ENCODE data around the gene RNF208.

RNF208 gene

GRCh38 chr9:137189297-137190295 is 32.4 kb downstream of the RNF208 start:
- DNase-seq: no peak

GRCh38 chr9:137188490-137189296 is 33.3 kb downstream of the RNF208 start, which contains the start of the genes ANAPC2 and SSNA1:
TSS of gene ANAPC2 (minus strand) at chr9:137188560. CDS start at chr9:137188532, 28 bp downstream.
TSS of gene SSNA1 (plus strand) at chr9:137188676. CDS start at chr9:137188727, 51 bp downstream.
- DNase-seq: peak; percentile 67 to 69

DNA sequence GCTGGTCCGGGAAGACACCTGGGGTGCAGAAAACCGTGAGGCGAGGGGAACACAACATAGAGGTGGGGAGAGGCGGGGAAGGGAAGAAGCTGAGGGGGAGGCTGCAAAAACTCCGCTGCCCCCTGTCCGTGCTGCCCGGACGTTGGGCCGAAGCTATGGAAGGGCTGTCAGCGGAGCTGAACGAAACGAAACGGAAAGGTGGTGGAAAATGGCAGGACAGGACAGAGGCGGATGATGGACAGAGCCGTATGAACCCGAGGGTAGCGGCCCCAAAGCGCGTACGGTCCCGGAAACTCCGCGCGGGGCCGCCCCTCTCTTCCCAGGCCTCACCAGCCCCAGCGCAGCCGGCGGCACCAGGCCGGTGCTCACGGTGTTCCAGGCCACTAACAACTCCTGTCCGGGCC is 34.0 kb downstream of the RNF208 start:
- DNase-seq: no peak

GRCh38 chr9:137187386-137187785 is 34.7 kb downstream of the RNF208 start:
- DNase-seq: no peak

DNA sequence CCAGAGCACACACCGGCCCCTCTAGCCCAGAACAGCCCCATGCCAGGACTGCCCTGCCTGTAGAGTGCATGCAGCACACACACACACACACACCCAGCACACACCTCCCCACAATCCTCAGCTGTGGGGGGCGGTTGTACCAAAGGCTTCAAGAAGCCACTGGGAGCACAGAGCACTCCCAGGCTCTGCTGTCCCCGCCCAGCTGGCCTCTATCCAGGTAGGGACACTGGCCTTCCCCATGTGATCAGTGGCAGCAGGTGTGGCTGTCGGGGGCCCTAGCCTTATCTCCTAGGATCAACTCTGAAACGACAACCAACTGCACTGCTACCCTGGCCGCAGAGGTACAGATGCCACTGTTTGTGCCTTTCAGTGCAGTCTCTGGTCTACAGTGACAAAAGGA is 35.7 kb downstream of the RNF208 start:
- no peak for DNase-seq

GRCh38 chr9:137185921-137186320 is 36.1 kb downstream of the RNF208 start:
- DNase-seq: no peak

GRCh38 chr9:137184881-137185660 is 37.0 kb downstream of the RNF208 start:
- DNase-seq: no peak

- DNase-seq: no peak
Measured at GRCh38 chr9:137183980-137184595, 38.0 kb downstream of the RNF208 start.

DNA sequence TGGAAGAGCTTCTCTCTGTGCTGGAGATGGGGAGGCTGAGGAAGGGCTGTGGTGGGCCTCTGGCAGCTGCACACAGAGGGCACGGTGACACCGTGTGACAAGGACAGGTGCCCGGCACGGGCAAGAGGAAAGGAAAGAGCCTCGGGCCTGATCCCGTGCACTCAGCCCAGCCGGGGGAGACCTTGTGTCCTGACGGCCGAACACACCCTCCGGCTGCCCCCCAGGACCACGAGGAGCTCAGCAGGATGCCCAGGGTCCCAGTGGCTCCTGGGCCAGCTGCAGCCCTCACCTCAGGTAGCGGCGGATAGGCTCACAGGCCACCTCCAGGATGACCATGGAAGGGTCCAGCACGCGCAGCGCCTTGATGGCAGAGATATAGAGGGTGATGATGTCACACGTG is 39.2 kb downstream of the RNF208 start:
- DNase-seq: no peak

GRCh38 chr9:137181680-137182079 is 40.4 kb downstream of the RNF208 start:
- no peak for DNase-seq

- no peak for DNase-seq
Measured at GRCh38 chr9:137180491-137180890, 41.5 kb downstream of the RNF208 start.

DNA sequence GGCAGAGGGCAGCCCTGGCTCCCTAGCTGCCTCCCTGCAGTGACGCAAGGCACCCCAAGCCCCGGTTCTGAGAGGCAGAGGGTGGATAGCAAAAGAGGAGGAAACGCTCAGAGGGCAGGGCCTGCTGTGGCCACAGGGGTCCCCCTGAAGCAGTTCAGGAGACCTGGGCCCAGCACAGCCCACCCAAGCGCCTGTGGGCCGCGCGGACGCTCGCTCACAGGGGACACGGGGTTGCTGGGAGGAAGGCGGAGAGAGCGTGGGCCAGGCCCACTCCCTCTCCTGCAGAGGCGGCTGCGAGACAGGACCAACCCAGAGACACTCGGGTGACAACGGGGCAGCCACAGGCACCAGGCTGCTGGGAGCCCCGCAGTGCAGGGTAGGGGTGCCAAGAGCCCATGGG is 42.3 kb downstream of the RNF208 start:
- no peak for DNase-seq

- DNase-seq: no peak
Measured at GRCh38 chr9:137178939-137179630, 43.0 kb downstream of the RNF208 start.

DNA sequence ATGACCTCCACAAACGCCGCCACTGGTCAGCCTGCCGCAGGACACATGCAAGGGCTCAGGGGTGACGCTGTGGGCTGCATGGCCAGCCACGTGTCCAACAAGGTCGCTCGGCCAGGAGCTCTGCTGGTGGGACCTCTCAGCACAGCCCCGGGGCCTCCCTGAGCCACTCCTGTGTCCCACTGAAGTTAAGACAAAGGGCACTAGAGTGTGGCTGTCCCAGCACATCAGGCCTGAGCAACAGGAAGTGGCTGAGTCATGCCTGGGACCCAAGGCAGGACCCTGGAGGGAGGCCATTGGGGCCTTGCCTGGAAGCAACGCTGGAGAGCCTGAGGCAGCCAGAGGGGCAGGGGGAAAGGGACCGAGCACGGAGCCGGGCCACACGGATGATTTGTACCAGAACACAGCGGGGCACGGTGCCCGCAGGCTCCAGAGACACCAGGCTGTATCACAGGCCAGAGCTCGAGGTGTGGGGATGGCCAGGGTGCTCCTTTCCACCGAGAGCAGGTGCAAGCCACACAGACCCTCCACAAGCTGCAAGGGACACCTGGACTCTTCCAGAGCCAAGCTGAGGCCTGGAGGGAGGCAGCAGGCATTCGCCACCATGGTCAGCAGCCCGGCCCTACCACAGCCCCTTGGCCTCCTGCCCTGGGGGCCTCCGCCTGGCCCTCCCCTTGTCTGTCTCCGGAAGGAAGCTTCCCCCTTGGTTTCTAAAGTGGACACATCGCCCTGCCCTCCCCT is 43.7 kb downstream of the RNF208 start:
- DNase-seq: no peak

- peak in 1 of 2 experiments; percentile 9 for DNase-seq
Measured at GRCh38 chr9:137176302-137177182, 45.5 kb downstream of the RNF208 start.

- no peak for DNase-seq
Measured at GRCh38 chr9:137175345-137175961, 46.6 kb downstream of the RNF208 start.

DNA sequence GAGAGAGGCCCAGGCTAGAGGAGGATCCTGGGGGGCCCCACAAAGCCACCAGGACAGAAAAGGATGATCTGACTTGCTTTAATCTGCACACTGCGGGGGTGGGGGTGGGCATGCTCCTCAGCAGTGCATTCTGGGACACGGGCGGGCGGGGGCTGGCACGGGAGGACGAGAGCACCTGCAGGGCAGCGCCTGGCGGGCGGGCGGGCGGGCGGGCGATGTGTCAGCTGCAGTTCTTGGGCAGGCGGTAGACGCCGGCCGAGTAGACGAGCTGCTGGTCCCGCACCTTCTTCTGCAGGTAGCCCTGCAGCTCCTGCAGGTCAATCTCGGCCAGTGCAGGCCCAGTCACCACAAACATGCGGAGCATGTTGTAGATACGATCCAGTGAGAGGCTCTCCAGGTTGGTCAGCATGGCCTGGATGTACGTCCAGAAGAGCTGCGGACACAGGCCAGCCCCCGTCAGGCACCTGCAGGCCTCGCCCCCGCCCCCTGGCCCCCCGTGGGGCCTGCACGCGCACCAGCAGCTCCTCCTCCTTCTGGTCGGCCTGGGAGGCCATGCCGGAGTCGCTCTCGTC is 47.2 kb downstream of the RNF208 start:
- no peak for DNase-seq

GRCh38 chr9:137173796-137174664 is 48.0 kb downstream of the RNF208 start:
- no peak for DNase-seq
